ENCODE measurements around the gene CYP27C1.
A peak's percentile ranks its signal among the peaks of the same experiment; 100 is the strongest.

DNA sequence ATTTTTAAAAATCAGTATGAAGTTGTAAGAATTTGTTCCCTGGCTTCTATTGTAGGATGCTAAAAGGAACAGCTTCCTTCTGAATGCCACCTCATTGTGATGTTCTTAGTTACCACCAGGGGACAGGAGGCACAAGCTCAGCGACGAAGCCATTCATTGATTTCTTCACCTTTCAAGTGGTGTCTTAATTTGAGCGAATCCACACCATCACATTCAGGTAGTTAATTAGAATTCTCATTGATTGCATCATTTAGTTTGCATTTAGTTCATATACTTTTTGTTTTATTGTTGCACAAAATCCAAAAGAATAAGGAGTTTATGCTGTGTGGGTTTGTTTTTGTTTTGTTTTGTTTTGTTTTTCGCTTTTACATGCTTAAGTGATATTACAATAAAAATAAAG, 23.1 kb downstream of the CYP27C1 start:
- TF ChIP-seq, protein P1, sequence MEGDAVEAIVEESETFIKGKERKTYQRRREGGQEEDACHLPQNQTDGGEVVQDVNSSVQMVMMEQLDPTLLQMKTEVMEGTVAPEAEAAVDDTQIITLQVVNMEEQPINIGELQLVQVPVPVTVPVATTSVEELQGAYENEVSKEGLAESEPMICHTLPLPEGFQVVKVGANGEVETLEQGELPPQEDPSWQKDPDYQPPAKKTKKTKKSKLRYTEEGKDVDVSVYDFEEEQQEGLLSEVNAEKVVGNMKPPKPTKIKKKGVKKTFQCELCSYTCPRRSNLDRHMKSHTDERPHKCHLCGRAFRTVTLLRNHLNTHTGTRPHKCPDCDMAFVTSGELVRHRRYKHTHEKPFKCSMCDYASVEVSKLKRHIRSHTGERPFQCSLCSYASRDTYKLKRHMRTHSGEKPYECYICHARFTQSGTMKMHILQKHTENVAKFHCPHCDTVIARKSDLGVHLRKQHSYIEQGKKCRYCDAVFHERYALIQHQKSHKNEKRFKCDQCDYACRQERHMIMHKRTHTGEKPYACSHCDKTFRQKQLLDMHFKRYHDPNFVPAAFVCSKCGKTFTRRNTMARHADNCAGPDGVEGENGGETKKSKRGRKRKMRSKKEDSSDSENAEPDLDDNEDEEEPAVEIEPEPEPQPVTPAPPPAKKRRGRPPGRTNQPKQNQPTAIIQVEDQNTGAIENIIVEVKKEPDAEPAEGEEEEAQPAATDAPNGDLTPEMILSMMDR (IDR thresholded peaks at IDR 0.05 in 4 of 5, conservative IDR thresholded peaks at IDR 0.05 in 1 of 5), result peak in 1 of 5 experiments; percentile 20
- no peak for TF ChIP-seq POLR2A (IDR thresholded peaks at IDR 0.05)
